ENCODE results near the gene CFAP157.

Gene CFAP157

GRCh38 chr9:127720865-127721227, 14.1 kb downstream of the CFAP157 start:
- Histone ChIP-seq H3K36me3 (ENCODE audit: low read length) (no peaks in the 10 kb centered on the region), H3K9me2 (replicated peaks; ENCODE audit: insufficient read depth, low read length) (no peaks in the 10 kb centered on the region), H3K27ac (ENCODE audit: low read depth, low read length) (no peak overlapping the region), H4K20me1 (ENCODE audit: low read depth, low read length) (no peaks in the 10 kb centered on the region), H3K79me2 (ENCODE audit: insufficient read depth, low read length) (no peaks in the 10 kb centered on the region), H2AFZ (ENCODE audit: low read depth, low read length, severe bottlenecking) (no peak overlapping the region), H3F3A (ENCODE audit: insufficient read depth) (no peaks in the 10 kb centered on the region), H3K9me3 (ENCODE audit: insufficient read depth, low read length) (no peaks in the 10 kb centered on the region), H3K27me3 (ENCODE audit: low read length) (no peaks in the 10 kb centered on the region), H3K9ac (ENCODE audit: low read length) (no peak overlapping the region), H3K4me3 (ENCODE audit: insufficient read depth, low read length, poor library complexity, severe bottlenecking) (no peak overlapping the region), H3K4me2 (ENCODE audit: low read depth, low read length, poor library complexity, severe bottlenecking) (no peak overlapping the region)
- TF ChIP-seq, protein P1, sequence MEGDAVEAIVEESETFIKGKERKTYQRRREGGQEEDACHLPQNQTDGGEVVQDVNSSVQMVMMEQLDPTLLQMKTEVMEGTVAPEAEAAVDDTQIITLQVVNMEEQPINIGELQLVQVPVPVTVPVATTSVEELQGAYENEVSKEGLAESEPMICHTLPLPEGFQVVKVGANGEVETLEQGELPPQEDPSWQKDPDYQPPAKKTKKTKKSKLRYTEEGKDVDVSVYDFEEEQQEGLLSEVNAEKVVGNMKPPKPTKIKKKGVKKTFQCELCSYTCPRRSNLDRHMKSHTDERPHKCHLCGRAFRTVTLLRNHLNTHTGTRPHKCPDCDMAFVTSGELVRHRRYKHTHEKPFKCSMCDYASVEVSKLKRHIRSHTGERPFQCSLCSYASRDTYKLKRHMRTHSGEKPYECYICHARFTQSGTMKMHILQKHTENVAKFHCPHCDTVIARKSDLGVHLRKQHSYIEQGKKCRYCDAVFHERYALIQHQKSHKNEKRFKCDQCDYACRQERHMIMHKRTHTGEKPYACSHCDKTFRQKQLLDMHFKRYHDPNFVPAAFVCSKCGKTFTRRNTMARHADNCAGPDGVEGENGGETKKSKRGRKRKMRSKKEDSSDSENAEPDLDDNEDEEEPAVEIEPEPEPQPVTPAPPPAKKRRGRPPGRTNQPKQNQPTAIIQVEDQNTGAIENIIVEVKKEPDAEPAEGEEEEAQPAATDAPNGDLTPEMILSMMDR (IDR thresholded peaks at IDR 0.05; ENCODE audit: insufficient read depth, low read length, poor library complexity, severe bottlenecking): no peak
- TF ChIP-seq EZH2phosphoT487 (conservative IDR thresholded peaks at IDR 0.05; ENCODE audit: low read length): no peak

GRCh38 chr9:127721391-127721821, 14.6 kb downstream of the CFAP157 start:
- Histone ChIP-seq H3K9me2 (replicated peaks; ENCODE audit: insufficient read depth, low read length) (no peaks in the 10 kb centered on the region), H3K4me2 (ENCODE audit: low read depth, low read length, poor library complexity, severe bottlenecking) (no peak overlapping the region), H3K9ac (ENCODE audit: low read length) (no peak overlapping the region), H3K27ac (ENCODE audit: low read depth, low read length) (no peak overlapping the region), H3K9me3 (ENCODE audit: insufficient read depth, low read length) (no peaks in the 10 kb centered on the region), H3K36me3 (ENCODE audit: low read length) (no peaks in the 10 kb centered on the region), H3K4me3 (ENCODE audit: insufficient read depth, low read length, poor library complexity, severe bottlenecking) (no peak overlapping the region), H3K27me3 (ENCODE audit: low read length) (no peaks in the 10 kb centered on the region), H2AFZ (ENCODE audit: low read depth, low read length, severe bottlenecking) (no peak overlapping the region), H3F3A (ENCODE audit: insufficient read depth) (no peaks in the 10 kb centered on the region), H3K79me2 (ENCODE audit: insufficient read depth, low read length) (no peaks in the 10 kb centered on the region), H4K20me1 (ENCODE audit: low read depth, low read length) (no peaks in the 10 kb centered on the region)
- no peak for TF ChIP-seq EZH2phosphoT487 (conservative IDR thresholded peaks at IDR 0.05; ENCODE audit: low read length)
- TF ChIP-seq, protein P1 (IDR thresholded peaks at IDR 0.05; ENCODE audit: insufficient read depth, low read length, poor library complexity, severe bottlenecking): no peak

- no peaks in the 10 kb centered on the region for H3F3A ChIP-seq (ENCODE audit: insufficient read depth)
- H4K20me1 ChIP-seq (ENCODE audit: low read depth, low read length): no peaks in the 10 kb centered on the region
- no peaks in the 10 kb centered on the region for H3K36me3 ChIP-seq (ENCODE audit: low read length)
- no peaks in the 10 kb centered on the region for H3K79me2 ChIP-seq (ENCODE audit: insufficient read depth, low read length)
- TF ChIP-seq EZH2phosphoT487 (conservative IDR thresholded peaks at IDR 0.05; ENCODE audit: low read length): no peak
- TF ChIP-seq, protein P1 (IDR thresholded peaks at IDR 0.05; ENCODE audit: insufficient read depth, low read length, poor library complexity, severe bottlenecking): no peak
- H3K9me2 ChIP-seq (replicated peaks; ENCODE audit: insufficient read depth, low read length): no peaks in the 10 kb centered on the region
- no peak overlapping the region for H3K9ac ChIP-seq (ENCODE audit: low read length)
- no peaks in the 10 kb centered on the region for H3K9me3 ChIP-seq (ENCODE audit: insufficient read depth, low read length)
- H2AFZ ChIP-seq (ENCODE audit: low read depth, low read length, severe bottlenecking): no peak overlapping the region
- no peak overlapping the region for H3K4me3 ChIP-seq (ENCODE audit: insufficient read depth, low read length, poor library complexity, severe bottlenecking)
- H3K27me3 ChIP-seq (ENCODE audit: low read length): no peaks in the 10 kb centered on the region
- H3K27ac ChIP-seq (ENCODE audit: low read depth, low read length): no peak overlapping the region
- no peak overlapping the region for H3K4me2 ChIP-seq (ENCODE audit: low read depth, low read length, poor library complexity, severe bottlenecking)
Observed at GRCh38 chr9:127722055-127722745, 15.4 kb downstream of the CFAP157 start.

Data from SU-DHL-6 (cell line).